SK-MEL-5 (cell line): ENCODE results near the gene SLC33A1. TPM values are rescaled to one million over a fixed set of nuclear protein-coding genes. Genes with fewer than 3 reads are reported as not detected.

Source experiments
- total RNA-seq: library from RNA; depleted of rRNA; stranded (reverse); fragments of >200 nt; shearing (Covaris generic); gene quantifications from 2 replicates; pipeline ENCODE4 v1.2.3, GENCODE V29; 2014; rRNA removed

Gene SLC33A1
- total RNA-seq, 1 experiment from 2014 or later, result 66.0 TPM

Other genes starting within 250 kb of the SLC33A1 start
- 0.26 and 0.35 TPM in 2 replicates for gene PLCH1, start 109.4 kb downstream of the SLC33A1 start, total RNA-seq
- 12.8 and 15.1 TPM in 2 replicates for gene C3orf33, start 48.1 kb downstream of the SLC33A1 start, total RNA-seq
- gene GMPS, start 16.2 kb upstream of the SLC33A1 start, total RNA-seq, result 49.6 and 50.5 TPM in 2 replicates